Measurements from ENCODE around the gene MACROD2. TPM values are rescaled to one million over a fixed set of nuclear protein-coding genes. Genes with fewer than 3 reads are reported as not detected.

Gene MACROD2
- total and polyA plus RNA-seq, 2 of the 4 experiments (the other 2 are of a cell fraction): not detected

GRCh38 chr20:15362849-15363248 is 1367.5 kb downstream of the MACROD2 start:
- Histone ChIP-seq H2BK120ac (ENCODE audit: low read depth, low read length) (no peak overlapping the region), H3K9ac (ENCODE audit: low read depth, low read length) (no peak overlapping the region), H2AFZ (replicated peaks; ENCODE audit: low read length, poor library complexity) (no peak overlapping the region), H3K27ac (ENCODE audit: insufficient read depth, low read length) (no peak overlapping the region), H3K79me1 (ENCODE audit: low read depth in 1 of 2, low read length in 2 of 2) (no peaks in the 10 kb centered on the region), H2BK20ac (ENCODE audit: low read depth, low read length) (no peak overlapping the region), H4K5ac (ENCODE audit: low read depth, low read length) (no peak overlapping the region), H2BK5ac (ENCODE audit: low read depth, low read length, poor library complexity, severe bottlenecking) (no peak overlapping the region), H3K4ac (ENCODE audit: low read depth, low read length) (no peak overlapping the region), H3K9me3 (ENCODE audit: control insufficient read depth, insufficient read depth, low read length) (0 out of 2 replicates have a peak, but pooled peaks cover 2% of the 10 kb centered on the region), H3K4me2 (ENCODE audit: low read depth, low read length) (no peak overlapping the region), H4K20me1 (ENCODE audit: insufficient read depth, low read length) (no peaks in the 10 kb centered on the region), H3K27me3 (ENCODE audit: control insufficient read depth, insufficient read depth, low read length) (no peaks in the 10 kb centered on the region), H3K14ac (replicated peaks; ENCODE audit: low read depth, low read length) (no peak overlapping the region), H3K4me1 (ENCODE audit: control insufficient read depth, insufficient read depth, low read length) (no peaks in the 10 kb centered on the region), H2BK15ac (ENCODE audit: low read depth, low read length) (no peak overlapping the region), H3K23ac (ENCODE audit: low read depth, low read length) (no peak overlapping the region), H3K56ac (ENCODE audit: extremely low read depth, insufficient read depth, low read length) (no peak overlapping the region), H3K9me1 (ENCODE audit: insufficient read depth, low read length) (no peaks in the 10 kb centered on the region), H4K91ac (ENCODE audit: insufficient read depth, low read depth, low read length) (no peak overlapping the region), H2AK5ac (ENCODE audit: low read depth, low read length) (no peak overlapping the region), H2AK9ac (replicated peaks; ENCODE audit: low read depth, low read length, poor library complexity) (no peak overlapping the region), H3K4me3 (ENCODE audit: insufficient read depth, low read depth, low read length) (no peak overlapping the region), H3K36me3 (ENCODE audit: control insufficient read depth, insufficient read depth, low read length) (no peaks in the 10 kb centered on the region), H4K8ac (ENCODE audit: low read depth in 2 of 2, low read length in 2 of 2) (no peak overlapping the region), H3K18ac (ENCODE audit: low read depth, low read length) (no peak overlapping the region)
- dilution Hi-C loops (cut with HindIII; ENCODE audit: low sequenced_read_pairs, unreplicated experiment): no loop called here
- in situ Hi-C loops (cut with MboI; ENCODE audit: low sequenced_read_pairs): no loop called here
- intact Hi-C loops (cut with micrococcal nuclease): no loop called here
- TF ChIP-seq FOS (IDR thresholded peaks at IDR 0.05; ENCODE audit: low read depth, low read length) (no peak), BHLHE40 (IDR thresholded peaks at IDR 0.05; ENCODE audit: low read depth, low read length) (no peak), SMC3 (IDR thresholded peaks at IDR 0.05; ENCODE audit: low read depth, low read length) (no peak), ELK1 (IDR thresholded peaks at IDR 0.05; ENCODE audit: borderline replicate concordance, low read depth, low read length) (no peak), CHD1 (IDR thresholded peaks at IDR 0.05; ENCODE audit: low read depth, low read length) (no peak), NFE2L2 (IDR thresholded peaks at IDR 0.05; ENCODE audit: low read depth, low read length) (no peak), MAZ (IDR thresholded peaks at IDR 0.05; ENCODE audit: borderline replicate concordance, low read depth, low read length) (no peak), RCOR1 (IDR thresholded peaks at IDR 0.05; ENCODE audit: insufficient replicate concordance, low read length) (no peak), POLR2A (IDR thresholded peaks at IDR 0.05; ENCODE audit: low read depth, low read length) (no peak), MXI1 (IDR thresholded peaks at IDR 0.05; ENCODE audit: borderline replicate concordance, low read depth, low read length) (no peak), CEBPB (IDR thresholded peaks at IDR 0.05; ENCODE audit: low read depth, low read length) (no peak), CTCF (conservative IDR thresholded peaks at IDR 0.05; ENCODE audit: low read depth, low read length) (no peak), RFX5 (IDR thresholded peaks at IDR 0.05; ENCODE audit: low read depth, low read length) (no peak), RAD21 (IDR thresholded peaks at IDR 0.05; ENCODE audit: low read length) (no peak)
- no CpG with 5 or more reads among the region's 1 CpG for WGBS, 2 experiments (ENCODE audit: extremely low coverage in 2 of 2, insufficient read length in 1 of 2)
- DNase-seq (no peak), ATAC-seq (ENCODE audit: low read depth) (no peak)
- ChIA-PET POLR2A (ENCODE audit: unreplicated experiment) (no interaction called here), CTCF (no interaction called here)
- BruUV-seq (replicated peaks): no TSS peak

All from IMR-90 (cell line).